ENCODE measurements around the gene LRRC3.
A peak's percentile ranks its signal among the peaks of the same experiment; 100 is the strongest.

Gene LRRC3

GRCh38 chr21:44448651-44449131 is 6.6 kb upstream of the LRRC3 start:
- no peaks in the 10 kb centered on the region for H3K4me1 ChIP-seq (ENCODE audit: control insufficient read depth, insufficient read depth, low read length)
- H3K4me3 ChIP-seq (ENCODE audit: low read length): no peak overlapping the region
- H3K9me3 ChIP-seq (ENCODE audit: control insufficient read depth, insufficient read depth, low read length): no peaks in the 10 kb centered on the region
- no peak overlapping the region for H3K27ac ChIP-seq (ENCODE audit: low read length)
- WGBS (ENCODE audit: insufficient coverage, insufficient read length): no CpG with 5 or more reads among the region's 13 CpGs
- H3K36me3 ChIP-seq (ENCODE audit: control insufficient read depth, insufficient read depth, low read length): no peaks in the 10 kb centered on the region
- H3K27me3 ChIP-seq (ENCODE audit: control insufficient read depth, insufficient read depth, low read length): no peaks in the 10 kb centered on the region
- no peak for DNase-seq (ENCODE audit: low read depth, low spot score)

- H3K36me3 ChIP-seq (ENCODE audit: control insufficient read depth, insufficient read depth, low read length): no peaks in the 10 kb centered on the region
- H3K4me1 ChIP-seq (ENCODE audit: control insufficient read depth, insufficient read depth, low read length): no peaks in the 10 kb centered on the region
- no peaks in the 10 kb centered on the region for H3K9me3 ChIP-seq (ENCODE audit: control insufficient read depth, insufficient read depth, low read length)
- no peak overlapping the region for H3K4me3 ChIP-seq (ENCODE audit: low read length)
- no peaks in the 10 kb centered on the region for H3K27me3 ChIP-seq (ENCODE audit: control insufficient read depth, insufficient read depth, low read length)
- WGBS (ENCODE audit: insufficient coverage, insufficient read length): no CpG with 5 or more reads among the region's 28 CpGs
- H3K27ac ChIP-seq (ENCODE audit: low read length): no peak overlapping the region
- no peak for DNase-seq (ENCODE audit: low read depth, low spot score)
Measured at GRCh38 chr21:44449473-44450363, 5.6 kb upstream of the LRRC3 start.

GRCh38 chr21:44450402-44450801 is 4.9 kb upstream of the LRRC3 start:
- no peak overlapping the region for H3K4me3 ChIP-seq (ENCODE audit: low read length)
- H3K9me3 ChIP-seq (ENCODE audit: control insufficient read depth, insufficient read depth, low read length): no peaks in the 10 kb centered on the region
- H3K27ac ChIP-seq (ENCODE audit: low read length): no peak overlapping the region
- no peaks in the 10 kb centered on the region for H3K36me3 ChIP-seq (ENCODE audit: control insufficient read depth, insufficient read depth, low read length)
- no CpG with 5 or more reads among the region's 14 CpGs for WGBS (ENCODE audit: insufficient coverage, insufficient read length)
- H3K27me3 ChIP-seq (ENCODE audit: control insufficient read depth, insufficient read depth, low read length): no peaks in the 10 kb centered on the region
- DNase-seq (ENCODE audit: low read depth, low spot score): no peak
- no peaks in the 10 kb centered on the region for H3K4me1 ChIP-seq (ENCODE audit: control insufficient read depth, insufficient read depth, low read length)

- Histone ChIP-seq H3K36me3 (ENCODE audit: control insufficient read depth, insufficient read depth, low read length) (no peaks in the 10 kb centered on the region), H3K4me1 (ENCODE audit: control insufficient read depth, insufficient read depth, low read length) (0 out of 2 replicates have a peak, but pooled peaks cover under 1% of the 10 kb centered on the region), H3K4me3 (ENCODE audit: low read length) (no peak overlapping the region), H3K27me3 (ENCODE audit: control insufficient read depth, insufficient read depth, low read length) (no peaks in the 10 kb centered on the region), H3K9me3 (ENCODE audit: control insufficient read depth, insufficient read depth, low read length) (no peaks in the 10 kb centered on the region), H3K27ac (ENCODE audit: low read length) (no peak overlapping the region)
- DNase-seq (ENCODE audit: low read depth, low spot score): no peak
- WGBS (ENCODE audit: insufficient coverage, insufficient read length): no CpG with 5 or more reads among the region's 14 CpGs
Measured at GRCh38 chr21:44450999-44451398, 4.3 kb upstream of the LRRC3 start.

GRCh38 chr21:44453120-44453519 is 2.2 kb upstream of the LRRC3 start:
- no peaks in the 10 kb centered on the region for H3K9me3 ChIP-seq (ENCODE audit: control insufficient read depth, insufficient read depth, low read length)
- DNase-seq (ENCODE audit: low read depth, low spot score): no peak
- no peak overlapping the region for H3K27ac ChIP-seq (ENCODE audit: low read length)
- 0 out of 2 replicates have a peak, but pooled peaks cover 2% of the 10 kb centered on the region for H3K4me1 ChIP-seq (ENCODE audit: control insufficient read depth, insufficient read depth, low read length)
- WGBS (ENCODE audit: insufficient coverage, insufficient read length): no CpG with 5 or more reads among the region's 3 CpGs
- H3K36me3 ChIP-seq (ENCODE audit: control insufficient read depth, insufficient read depth, low read length): no peaks in the 10 kb centered on the region
- H3K27me3 ChIP-seq (ENCODE audit: control insufficient read depth, insufficient read depth, low read length): no peaks in the 10 kb centered on the region
- H3K4me3 ChIP-seq (ENCODE audit: low read length): no peak overlapping the region

- Histone ChIP-seq H3K27me3 (ENCODE audit: control insufficient read depth, insufficient read depth, low read length) (no peaks in the 10 kb centered on the region), H3K9me3 (ENCODE audit: control insufficient read depth, insufficient read depth, low read length) (no peaks in the 10 kb centered on the region), H3K4me1 (ENCODE audit: control insufficient read depth, insufficient read depth, low read length) (0 out of 2 replicates have a peak, but pooled peaks cover 2% of the 10 kb centered on the region), H3K4me3 (ENCODE audit: low read length) (no peak overlapping the region), H3K27ac (ENCODE audit: low read length) (no peak overlapping the region), H3K36me3 (ENCODE audit: control insufficient read depth, insufficient read depth, low read length) (no peaks in the 10 kb centered on the region)
- no peak for DNase-seq (ENCODE audit: low read depth, low spot score)
- no CpG with 5 or more reads among the region's 5 CpGs for WGBS (ENCODE audit: insufficient coverage, insufficient read length)
Measured at GRCh38 chr21:44454058-44454457, 1.3 kb upstream of the LRRC3 start.

GRCh38 chr21:44455524-44456213 is 359 bp downstream of the LRRC3 start:
- peak overlapping the region; percentile 71 for H3K4me3 ChIP-seq (ENCODE audit: low read length)
- no peaks in the 10 kb centered on the region for H3K36me3 ChIP-seq (ENCODE audit: control insufficient read depth, insufficient read depth, low read length)
- no peak for DNase-seq (ENCODE audit: low read depth, low spot score)

GRCh38 chr21:44456214-44456914 is 1.1 kb downstream of the LRRC3 start:
- WGBS (ENCODE audit: insufficient coverage, insufficient read length): no CpG with 5 or more reads among the region's 35 CpGs
- peak overlapping the region; percentile 71; the same call in 1 of the 2 replicates for H3K4me3 ChIP-seq (ENCODE audit: low read length)
- no peaks in the 10 kb centered on the region for H3K9me3 ChIP-seq (ENCODE audit: control insufficient read depth, insufficient read depth, low read length)
- no peak for DNase-seq (ENCODE audit: low read depth, low spot score)
- no peaks in the 10 kb centered on the region for H3K36me3 ChIP-seq (ENCODE audit: control insufficient read depth, insufficient read depth, low read length)
- H3K27ac ChIP-seq (ENCODE audit: low read length): no peak overlapping the region
- 0 out of 2 replicates have a peak, but pooled peaks cover 2% of the 10 kb centered on the region for H3K4me1 ChIP-seq (ENCODE audit: control insufficient read depth, insufficient read depth, low read length)
- no peaks in the 10 kb centered on the region for H3K27me3 ChIP-seq (ENCODE audit: control insufficient read depth, insufficient read depth, low read length)

More at GRCh38 chr21:44455524-44456213, 359 bp downstream of the LRRC3 start:
- H3K4me1 ChIP-seq (ENCODE audit: control insufficient read depth, insufficient read depth, low read length): 0 out of 2 replicates have a peak, but pooled peaks cover 2% of the 10 kb centered on the region
- H3K9me3 ChIP-seq (ENCODE audit: control insufficient read depth, insufficient read depth, low read length): no peaks in the 10 kb centered on the region
- H3K27me3 ChIP-seq (ENCODE audit: control insufficient read depth, insufficient read depth, low read length): no peaks in the 10 kb centered on the region
- WGBS (ENCODE audit: insufficient coverage, insufficient read length): no CpG with 5 or more reads among the region's 72 CpGs
- no peak overlapping the region for H3K27ac ChIP-seq (ENCODE audit: low read length)

GRCh38 chr21:44456915-44457736 is 1.8 kb downstream of the LRRC3 start:
- Histone ChIP-seq H3K36me3 (ENCODE audit: control insufficient read depth, insufficient read depth, low read length) (no peaks in the 10 kb centered on the region), H3K4me1 (ENCODE audit: control insufficient read depth, insufficient read depth, low read length) (0 out of 2 replicates have a peak, but pooled peaks cover 2% of the 10 kb centered on the region), H3K27me3 (ENCODE audit: control insufficient read depth, insufficient read depth, low read length) (no peaks in the 10 kb centered on the region), H3K4me3 (ENCODE audit: low read length) (no peak overlapping the region), H3K27ac (ENCODE audit: low read length) (no peak overlapping the region), H3K9me3 (ENCODE audit: control insufficient read depth, insufficient read depth, low read length) (no peaks in the 10 kb centered on the region)
- no peak for DNase-seq (ENCODE audit: low read depth, low spot score)
- no CpG with 5 or more reads among the region's 44 CpGs for WGBS (ENCODE audit: insufficient coverage, insufficient read length)

Data from iPS DF 6.9 (cell line).